GM23248 (cell line): ENCODE results near the gene COLEC11. TPM values are rescaled to one million over a fixed set of nuclear protein-coding genes. Genes with fewer than 3 reads are reported as not detected.

ENCODE experiments used
- DNase-seq: peaks from one replicate; pipeline ENCODE4 v3.0.0-alpha.2; 2015
- H2AFZ ChIP-seq: fragments of 200-600 bp; sonication (generic); 2 replicates; pipeline ENCODE4 v1.6.1; 2016; ENCODE audit warnings: antibody characterized with exemption
- H3F3A ChIP-seq: fragments of 200-600 bp; sonication (generic); 2 replicates; pipeline ENCODE4 v1.6.1; 2016; ENCODE audit warnings: mild to moderate bottlenecking, antibody characterized with exemption, mixed run types; ENCODE audit not compliant: insufficient read depth
- H3K27ac ChIP-seq: fragments of 200-600 bp; sonication (generic); 2 replicates; pipeline ENCODE4 v1.5.1; 2016; ENCODE audit warnings: mild to moderate bottlenecking
- H3K27me3 ChIP-seq: fragments of 200-600 bp; sonication (generic); replicated peaks from 2 replicates; pipeline ENCODE4 v1.6.1; 2016; ENCODE audit warnings: mild to moderate bottlenecking; ENCODE audit not compliant: insufficient read depth
- H3K36me3 ChIP-seq: fragments of 200-600 bp; sonication (generic); 2 replicates; pipeline ENCODE4 v1.6.1; 2016; ENCODE audit warnings: low read depth, mild to moderate bottlenecking
- H3K4me1 ChIP-seq: fragments of 200-600 bp; sonication (generic); 2 replicates; pipeline ENCODE4 v1.6.1; 2016; ENCODE audit warnings: mild to moderate bottlenecking; ENCODE audit not compliant: insufficient read depth
- H3K4me2 ChIP-seq: fragments of 200-600 bp; sonication (generic); one replicate; pipeline ENCODE4 v1.6.1; 2016; ENCODE audit warnings: mild to moderate bottlenecking; ENCODE audit not compliant: unreplicated experiment
- H3K4me3 ChIP-seq: fragments of 200-600 bp; sonication (generic); 2 replicates; pipeline ENCODE4 v1.5.1; 2016; ENCODE audit warnings: mild to moderate bottlenecking
- H3K79me2 ChIP-seq: fragments of 200-600 bp; sonication (generic); 2 replicates; pipeline ENCODE4 v1.6.1; 2016; ENCODE audit warnings: mild to moderate bottlenecking; ENCODE audit not compliant: insufficient read depth
- H3K9ac ChIP-seq: fragments of 200-600 bp; sonication (generic); 2 replicates; pipeline ENCODE4 v1.6.1; 2016; ENCODE audit warnings: mild to moderate bottlenecking
- H3K9me2 ChIP-seq: fragments of 200-600 bp; sonication (generic); 2 replicates; pipeline ENCODE4 v1.6.1; 2016; ENCODE audit warnings: mixed run types, mild to moderate bottlenecking, moderate library complexity; ENCODE audit not compliant: insufficient read depth
- H3K9me3 ChIP-seq: fragments of 200-600 bp; sonication (generic); one replicate; pipeline ENCODE4 v1.6.1; 2017; ENCODE audit warnings: low read depth
- H4K20me1 ChIP-seq: fragments of 200-600 bp; sonication (generic); 2 replicates; pipeline ENCODE4 v1.6.0; 2016; ENCODE audit not compliant: insufficient read depth
- EZH2 ChIP-seq: fragments of 200-600 bp; sonication (generic); IDR thresholded peaks from 2 replicates; pipeline ENCODE4 v1.6.1; 2018; ENCODE audit warnings: antibody characterized with exemption, mild to moderate bottlenecking; ENCODE audit not compliant: insufficient read depth, poor library complexity, severe bottlenecking
- EZH2phosphoT487 ChIP-seq: fragments of 200-600 bp; sonication (generic); IDR thresholded peaks from 2 replicates; pipeline ENCODE4 v1.6.1; 2018; ENCODE audit warnings: antibody characterized with exemption, moderate library complexity, mild to moderate bottlenecking, low read depth; ENCODE audit not compliant: insufficient read depth
- WGBS, 2 experiments: methylation state at CpG; one replicate each; pipeline ENCODE4 v1.1.6; 2015 to 2017; ENCODE audit warnings: low lambda C conversion rate in 2 of 2, low coverage in 1 of 2; ENCODE audit errors: missing lambda C conversion rate in 2 of 2; 5-methylcytosine and 5-hydroxymethylcytosine counted together
- in situ Hi-C: fragments of 300-500 bp; cut with MboI; formaldehyde crosslinking; loops from 2 replicates; pipeline ENCODE4 v1.15.0; 2020
- polyA plus RNA-seq: library from polyadenylated mRNA; unstranded; fragments of >200 nt; fragmentation: Nextera tagmentation; extraction: Ambion mirVana; gene quantifications from 2 replicates; pipeline ENCODE4 v1.2.1, GENCODE V29; 2016
- small RNA-seq: library from RNA; depleted of rRNA; stranded (forward); fragments of <200 nt; gene quantifications from one replicate; pipeline ENCODE3, GENCODE V24; 2014; ENCODE audit warnings: low read depth, low replicate concordance
- total RNA-seq: library from RNA; depleted of rRNA; stranded (reverse); fragments of >200 nt; shearing (Covaris generic); gene quantifications from 2 replicates; pipeline ENCODE4 v1.2.3, GENCODE V29; 2014; rRNA removed

COLEC11 gene
- total and polyA plus RNA-seq, 2 experiments from 2014 or later: not detected

GRCh38 chr2:3683748-3684454, 89.0 kb downstream of the COLEC11 start:
- Histone ChIP-seq H3K9me2 (no peaks in the 10 kb centered on the region), H3K4me3 (no peak overlapping the region), H3K36me3 (no peaks in the 10 kb centered on the region), H3K4me1 (no peaks in the 10 kb centered on the region), H3K79me2 (no peaks in the 10 kb centered on the region), H4K20me1 (no peaks in the 10 kb centered on the region), H3K9me3 (no peaks in the 10 kb centered on the region), H3K27ac (no peak overlapping the region), H3K9ac (no peak overlapping the region), H3K4me2 (no peak overlapping the region), H3F3A (no peaks in the 10 kb centered on the region), H2AFZ (no peak overlapping the region), H3K27me3 (no peaks in the 10 kb centered on the region)
- DNase-seq: peak; percentile 8
- TF ChIP-seq EZH2phosphoT487 (no peak), EZH2 (no peak)
- 7 to 23% methylated on average over 3 of the region's 3 CpGs for WGBS, 2 experiments
- in situ Hi-C loops: no loop called here

- Histone ChIP-seq H3K27ac (no peak overlapping the region), H2AFZ (no peak overlapping the region), H3K9me2 (no peaks in the 10 kb centered on the region), H3K4me3 (no peak overlapping the region), H3K4me2 (no peak overlapping the region), H3K9me3 (no peaks in the 10 kb centered on the region), H4K20me1 (no peaks in the 10 kb centered on the region), H3K79me2 (no peaks in the 10 kb centered on the region), H3F3A (no peaks in the 10 kb centered on the region), H3K9ac (no peak overlapping the region), H3K27me3 (no peaks in the 10 kb centered on the region), H3K36me3 (no peaks in the 10 kb centered on the region), H3K4me1 (no peaks in the 10 kb centered on the region)
- no peak for DNase-seq
- in situ Hi-C loops: no loop called here
- no peak for TF ChIP-seq EZH2phosphoT487
- TF ChIP-seq EZH2: no peak
Measured at GRCh38 chr2:3689998-3690748, 95.3 kb downstream of the COLEC11 start.

GRCh38 chr2:3692375-3692774, 97.5 kb downstream of the COLEC11 start:
- no peaks in the 10 kb centered on the region for H3K9me3 ChIP-seq
- no peaks in the 10 kb centered on the region for H3K9me2 ChIP-seq
- TF ChIP-seq EZH2phosphoT487 (no peak), EZH2 (no peak)
- no peaks in the 10 kb centered on the region for H3K4me1 ChIP-seq
- no peaks in the 10 kb centered on the region for H3K36me3 ChIP-seq
- no peak overlapping the region for H3K4me3 ChIP-seq
- no peak overlapping the region for H3K9ac ChIP-seq
- H3K27me3 ChIP-seq: no peaks in the 10 kb centered on the region
- H3K27ac ChIP-seq: no peak overlapping the region
- DNase-seq: peak; percentile 10
- no peaks in the 10 kb centered on the region for H4K20me1 ChIP-seq
- no peak overlapping the region for H2AFZ ChIP-seq
- H3K79me2 ChIP-seq: no peaks in the 10 kb centered on the region
- in situ Hi-C loops: no loop called here
- H3K4me2 ChIP-seq: no peak overlapping the region
- H3F3A ChIP-seq: no peaks in the 10 kb centered on the region

Small RNA genes within 50 kb of the gene (small RNA-seq; reads per million reads assigned to genes)
- not detected for gene TMSB4XP2

Other genes with a start within 250 kb of the COLEC11 start
- gene EIPR1, start 217.3 kb upstream of the COLEC11 start, total RNA-seq: 46.5 and 50.2 TPM in 2 replicates
- 20.2 and 22.7 TPM in 2 replicates for gene EIPR1, start 217.3 kb upstream of the COLEC11 start, polyA plus RNA-seq
- gene TRAPPC12, start 215.4 kb upstream of the COLEC11 start, total RNA-seq: 48.1 and 70.4 TPM in 2 replicates
- 29.3 and 30.4 TPM in 2 replicates for gene TRAPPC12, start 215.4 kb upstream of the COLEC11 start, polyA plus RNA-seq
- 68.4 and 77.7 TPM in 2 replicates for gene ADI1, start 75.6 kb upstream of the COLEC11 start, total RNA-seq
- 140 and 149 TPM in 2 replicates for gene ADI1, start 75.6 kb upstream of the COLEC11 start, polyA plus RNA-seq
- 34.0 and 37.4 TPM in 2 replicates for gene RNASEH1, start 36.8 kb upstream of the COLEC11 start, total RNA-seq
- 52.4 and 55.2 TPM in 2 replicates for gene RNASEH1, start 36.8 kb upstream of the COLEC11 start, polyA plus RNA-seq
- gene RPS7, start 19.9 kb upstream of the COLEC11 start, total RNA-seq: 1,557 and 2,019 TPM in 2 replicates
- gene RPS7, start 19.9 kb upstream of the COLEC11 start, polyA plus RNA-seq: 602 and 629 TPM in 2 replicates
- not detected in 2 replicates for gene ALLC, start 63.1 kb downstream of the COLEC11 start, total RNA-seq
- gene ALLC, start 63.1 kb downstream of the COLEC11 start, polyA plus RNA-seq: not detected in 2 replicates
- not detected in 2 replicates for gene DCDC2C, start 108.5 kb downstream of the COLEC11 start, total RNA-seq
- gene DCDC2C, start 108.5 kb downstream of the COLEC11 start, polyA plus RNA-seq: not detected in 2 replicates